Islet of Langerhans (tissue), 1 donor: Measurements from ENCODE around the gene CPVL.

Experiments
- FAIRE-seq: peaks from one replicate; lab custom pipeline; 2011; peaks lifted over from hg19 to GRCh38; lab: Jason Lieb, UNC

Gene CPVL

DNA sequence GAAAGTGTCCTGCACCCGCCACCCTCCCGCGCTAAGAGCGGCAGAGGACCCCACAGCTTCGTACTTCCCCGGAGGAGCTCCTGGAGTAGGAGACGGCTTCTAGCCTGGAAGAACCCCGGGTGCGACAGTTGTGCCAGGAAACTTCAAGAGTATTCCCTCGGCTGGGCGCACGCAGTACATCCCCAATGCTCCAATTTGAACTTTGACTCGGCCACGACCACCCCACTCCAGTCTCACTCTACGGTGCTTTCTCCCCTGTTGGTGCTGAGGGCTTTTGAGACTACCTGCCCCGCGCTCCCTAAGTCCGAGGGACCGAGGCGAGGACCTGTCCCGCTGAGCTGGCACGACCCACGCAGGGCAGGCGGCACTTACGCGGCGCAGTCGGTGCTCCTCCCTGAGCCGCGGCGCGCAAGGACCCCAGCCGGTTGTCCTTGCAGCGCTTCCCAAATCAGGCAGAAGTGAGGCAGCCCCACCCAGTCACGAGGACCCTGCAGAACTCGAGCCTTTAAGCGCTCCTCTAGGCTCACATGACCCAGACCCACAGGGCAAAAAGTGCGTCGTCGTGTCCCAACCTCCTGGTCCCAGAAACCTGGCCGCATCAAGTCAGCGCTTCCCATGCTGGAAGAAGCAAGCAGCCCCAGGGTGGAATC lies at the start of gene CPVL:
CPVL (minus strand) TSS at position 481 of the 650 bp plus-strand sequence. CDS start 25,476 bp downstream, outside the sequence.
- FAIRE-seq: no peak

DNA sequence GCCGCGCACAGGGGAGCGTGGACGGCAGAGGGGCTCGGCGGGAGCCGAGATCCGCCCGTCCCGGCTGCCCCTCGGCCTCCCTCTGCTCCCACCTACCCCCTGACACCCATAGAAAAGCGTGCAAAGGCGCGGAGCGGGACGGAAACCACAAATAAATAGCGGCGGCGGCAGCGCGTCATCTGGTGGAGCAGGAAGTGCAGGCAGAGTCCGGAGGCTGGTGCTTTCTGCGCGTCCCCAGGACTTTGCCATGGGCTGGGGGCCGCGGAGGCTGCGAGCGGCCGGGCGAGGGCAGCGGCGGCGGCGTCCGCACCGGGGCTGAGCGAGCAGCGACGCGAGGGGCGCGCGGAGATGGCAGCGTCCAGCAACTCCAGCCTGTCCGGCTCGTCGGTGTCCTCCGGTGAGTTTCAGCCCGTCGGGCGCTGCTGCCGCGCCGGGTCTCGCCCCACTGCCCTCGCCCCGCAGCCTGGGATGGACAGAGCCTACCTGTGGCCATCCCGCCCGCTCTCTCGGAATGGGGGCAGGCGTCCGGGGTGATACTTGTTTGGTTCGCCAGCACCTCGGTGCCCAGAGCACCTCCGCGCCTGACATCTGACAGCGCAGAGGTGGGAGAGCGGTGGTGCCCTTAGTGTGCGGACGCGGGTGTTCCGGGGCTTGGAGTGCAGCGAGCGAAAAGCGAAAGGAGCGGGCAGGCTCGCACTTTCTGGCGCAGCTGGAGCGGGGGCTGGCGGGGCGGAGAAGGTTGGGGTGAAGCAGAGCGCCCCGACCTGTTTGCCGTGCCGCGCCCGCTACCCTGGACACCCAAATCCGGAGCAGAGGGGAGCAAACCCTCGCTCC lies 48.5 kb upstream of the CPVL start, which contains the start of gene CHN2:
CHN2 (plus strand) TSS at position 182 of the 834 bp plus-strand sequence.
- no peak for FAIRE-seq

DNA sequence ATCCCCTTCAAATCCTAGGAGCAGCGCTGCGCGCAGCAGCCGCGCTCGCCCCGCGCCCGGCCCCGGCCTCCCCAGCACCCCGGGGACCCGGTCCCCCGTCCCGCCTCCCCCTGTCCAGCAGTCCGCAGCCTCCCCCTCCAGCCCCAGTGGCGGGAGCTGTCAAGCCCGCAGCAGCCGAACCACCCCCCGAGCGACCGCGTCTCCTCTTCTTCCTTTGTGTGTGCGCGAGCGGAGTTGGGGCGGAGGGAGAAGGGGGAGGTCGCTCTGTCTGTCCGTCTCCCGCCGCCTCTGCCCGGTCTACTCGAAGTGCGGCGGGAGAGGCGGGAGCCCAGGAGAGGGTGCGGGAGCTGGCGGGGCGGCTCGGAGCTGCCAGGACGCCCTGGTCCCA lies 47.9 kb upstream of the CPVL start:
- no peak for FAIRE-seq

DNA sequence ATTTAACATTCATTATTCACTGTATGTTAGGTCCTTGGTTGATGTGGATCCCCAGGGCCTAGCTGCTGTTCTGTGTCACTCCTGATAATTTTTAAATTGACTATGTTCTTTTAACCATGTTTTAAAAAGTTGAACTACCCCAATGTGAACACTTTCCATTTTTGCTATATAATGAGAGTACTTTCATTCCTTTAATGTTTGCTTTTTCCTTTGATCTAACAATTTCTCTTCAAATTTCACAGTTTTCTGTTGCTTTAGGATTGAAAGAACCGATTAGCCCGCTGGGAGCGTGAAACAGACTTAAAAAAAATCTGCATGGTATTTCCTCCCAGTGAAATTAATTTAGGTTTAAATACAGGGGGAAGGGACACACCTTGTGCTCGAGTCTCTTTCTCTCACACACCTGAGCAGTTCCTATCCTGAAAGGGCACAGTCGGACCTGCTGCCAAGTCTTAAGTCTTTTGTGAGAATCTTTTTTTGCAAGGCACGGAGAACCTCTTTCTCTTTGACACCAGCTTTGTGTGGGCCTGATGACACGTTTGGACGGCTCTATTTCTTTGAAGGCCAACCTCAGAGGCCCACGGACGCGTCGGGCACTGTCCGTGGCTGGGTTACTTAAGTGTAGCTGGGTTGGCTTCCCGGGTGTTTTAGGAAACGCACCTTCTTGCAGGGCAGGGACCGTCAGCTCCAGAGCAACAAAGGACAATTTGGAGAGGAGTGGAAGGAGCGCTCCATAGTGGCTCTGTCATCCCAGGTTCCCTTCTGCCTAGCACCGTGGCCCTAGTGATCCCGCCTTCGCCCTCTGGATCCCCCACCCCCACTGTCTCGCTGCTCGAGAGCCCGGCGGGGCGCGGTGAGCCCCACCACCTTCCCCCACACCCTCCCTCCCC lies 47.2 kb upstream of the CPVL start:
- FAIRE-seq: no peak

DNA sequence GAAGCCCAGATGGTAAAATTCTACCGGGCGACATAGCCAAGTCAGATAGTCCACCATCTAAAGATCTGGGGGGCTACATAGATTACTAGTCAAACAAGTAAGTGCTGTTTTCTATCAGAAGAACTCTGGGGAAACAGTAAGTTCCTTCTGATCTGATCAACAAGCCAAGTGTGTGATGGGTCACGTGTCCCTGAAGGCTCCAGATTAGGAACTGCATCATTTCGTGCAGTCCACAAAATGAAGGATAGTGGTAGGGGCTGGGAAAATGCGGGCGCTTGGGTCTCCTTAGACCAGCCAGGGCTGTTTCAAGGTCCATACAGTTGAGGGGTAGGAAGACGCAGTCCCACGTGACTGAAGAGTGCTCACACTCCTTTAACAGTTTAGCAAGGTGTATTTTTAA lies 46.5 kb upstream of the CPVL start:
- FAIRE-seq: no peak

DNA sequence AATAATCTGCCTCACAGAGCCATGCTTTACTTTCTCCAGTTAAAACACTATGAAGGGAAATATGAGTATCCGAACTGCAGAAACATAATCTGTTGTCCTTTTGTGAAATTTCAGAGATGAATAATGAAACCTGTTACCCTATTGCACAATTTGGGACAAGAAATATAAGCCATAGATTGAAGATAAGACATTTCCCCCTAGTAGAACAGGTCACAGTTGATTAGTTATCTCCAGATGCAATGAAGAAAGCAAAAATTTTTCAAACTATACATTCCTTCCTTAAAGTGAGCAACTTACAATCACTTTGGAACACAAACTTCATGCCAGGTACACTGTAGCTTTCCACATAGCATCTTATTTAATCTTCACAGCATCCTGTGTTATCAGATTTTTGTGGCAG lies 46.0 kb upstream of the CPVL start:
- FAIRE-seq: no peak

DNA sequence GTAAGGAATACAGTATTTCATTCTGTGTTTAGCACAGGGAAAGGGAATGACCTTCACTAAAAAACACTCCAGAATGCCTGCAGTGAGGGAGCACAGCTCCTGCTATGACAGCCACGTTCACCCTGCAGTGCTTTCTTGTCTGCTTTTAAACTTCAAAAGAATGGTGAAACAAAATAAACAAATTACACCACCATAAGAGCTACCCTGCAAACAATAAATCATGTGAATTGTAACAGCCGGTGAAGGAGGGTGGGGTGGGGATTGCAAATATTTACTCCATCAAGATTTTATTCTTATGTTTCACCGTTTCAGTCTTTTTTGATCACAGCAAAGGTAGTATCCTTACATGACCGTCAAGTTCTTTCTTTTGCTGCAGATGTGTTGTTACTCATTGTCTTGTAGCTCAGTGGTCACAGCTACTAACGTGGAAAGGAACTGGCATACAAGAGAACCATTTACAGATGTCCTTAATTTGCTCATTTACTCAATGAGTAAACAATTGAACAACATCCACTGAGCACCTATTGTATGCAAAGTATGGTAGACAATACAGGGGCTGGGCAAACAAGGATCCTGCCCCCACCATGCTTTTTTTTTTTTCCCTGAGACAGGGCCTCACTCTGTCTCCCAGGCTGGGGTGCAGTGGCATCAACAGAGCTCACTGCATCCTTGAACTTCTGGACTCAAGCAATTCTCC lies 44.2 kb upstream of the CPVL start:
- FAIRE-seq: no peak

DNA sequence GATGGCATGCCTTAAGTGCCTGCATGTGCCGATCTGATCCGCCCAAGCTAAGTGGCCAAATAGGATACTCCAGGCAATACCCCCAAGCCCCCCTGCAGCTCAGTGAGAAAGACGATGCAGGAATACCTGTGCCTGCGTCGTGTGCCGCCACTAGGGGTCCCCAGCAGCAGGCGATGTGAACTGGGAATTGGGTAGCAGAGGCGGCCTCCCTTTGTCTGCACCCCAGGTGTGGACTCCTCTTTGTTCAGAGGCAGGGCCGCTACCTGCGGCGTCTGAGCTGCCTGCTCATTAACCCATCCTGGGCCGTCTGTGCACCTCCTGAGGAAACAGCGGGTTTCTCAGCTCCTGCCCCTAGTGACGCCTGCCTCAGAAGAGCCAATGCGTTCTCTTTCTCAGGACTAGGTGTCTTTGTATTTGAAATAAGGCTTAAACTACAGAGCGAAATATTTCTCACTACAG lies 43.4 kb upstream of the CPVL start:
- FAIRE-seq: no peak

DNA sequence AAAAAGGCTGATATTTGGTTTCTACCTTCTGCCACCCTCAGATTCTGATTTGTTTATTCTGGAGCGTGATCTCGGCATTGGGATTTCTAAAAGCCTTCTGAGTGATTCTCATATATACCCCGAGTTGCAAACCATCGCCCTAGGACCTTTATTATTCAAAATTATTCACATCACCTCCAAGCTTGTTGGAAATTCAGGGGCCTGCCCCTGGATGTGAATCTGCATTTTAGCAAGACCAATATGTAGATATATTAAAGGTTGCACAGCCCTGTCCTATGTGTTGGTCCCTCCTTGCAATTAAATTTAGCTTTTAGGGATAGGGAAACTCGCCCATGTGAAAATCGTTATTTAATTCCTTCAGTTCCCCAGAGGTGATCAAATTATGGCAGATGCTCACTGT lies 39.3 kb upstream of the CPVL start:
- FAIRE-seq: no peak

DNA sequence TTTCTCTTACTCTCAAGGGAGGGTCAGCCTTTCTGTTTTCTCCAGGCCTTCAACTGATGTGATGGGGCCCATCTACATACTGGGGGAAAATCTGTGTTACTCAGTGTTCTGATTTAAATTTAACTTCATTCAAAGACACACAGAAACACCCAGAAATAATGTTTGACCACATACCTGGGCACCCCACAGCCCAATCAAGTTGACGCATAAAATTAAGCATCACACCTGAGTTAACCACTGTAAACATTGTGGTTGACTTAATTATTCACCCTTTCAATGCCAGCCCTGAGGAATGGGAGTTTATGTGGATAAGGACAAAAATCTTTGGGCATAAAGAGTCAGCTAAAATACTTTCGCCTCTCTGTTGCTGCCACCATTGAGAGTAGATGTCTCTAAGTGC lies 38.3 kb upstream of the CPVL start:
- FAIRE-seq: no peak

DNA sequence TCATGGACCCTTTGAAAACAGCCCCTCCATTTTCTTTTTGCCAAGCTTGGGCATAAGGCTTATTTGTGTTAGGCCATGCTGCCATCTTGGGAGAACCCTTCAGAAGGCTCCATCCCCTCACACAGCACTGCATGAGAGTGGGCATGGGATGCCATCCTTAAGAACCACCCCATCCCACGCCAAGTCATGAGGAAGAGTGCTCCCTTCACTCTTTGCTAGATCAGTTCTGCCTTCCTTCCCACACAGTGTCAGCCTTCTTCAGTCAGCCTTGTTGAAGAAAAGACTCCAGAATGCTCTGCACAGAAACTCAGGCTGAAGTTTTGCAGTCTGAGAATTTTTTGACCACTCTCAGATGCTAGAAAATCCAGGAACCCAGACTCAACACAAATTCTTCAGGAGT lies 32.8 kb upstream of the CPVL start:
- no peak for FAIRE-seq

DNA sequence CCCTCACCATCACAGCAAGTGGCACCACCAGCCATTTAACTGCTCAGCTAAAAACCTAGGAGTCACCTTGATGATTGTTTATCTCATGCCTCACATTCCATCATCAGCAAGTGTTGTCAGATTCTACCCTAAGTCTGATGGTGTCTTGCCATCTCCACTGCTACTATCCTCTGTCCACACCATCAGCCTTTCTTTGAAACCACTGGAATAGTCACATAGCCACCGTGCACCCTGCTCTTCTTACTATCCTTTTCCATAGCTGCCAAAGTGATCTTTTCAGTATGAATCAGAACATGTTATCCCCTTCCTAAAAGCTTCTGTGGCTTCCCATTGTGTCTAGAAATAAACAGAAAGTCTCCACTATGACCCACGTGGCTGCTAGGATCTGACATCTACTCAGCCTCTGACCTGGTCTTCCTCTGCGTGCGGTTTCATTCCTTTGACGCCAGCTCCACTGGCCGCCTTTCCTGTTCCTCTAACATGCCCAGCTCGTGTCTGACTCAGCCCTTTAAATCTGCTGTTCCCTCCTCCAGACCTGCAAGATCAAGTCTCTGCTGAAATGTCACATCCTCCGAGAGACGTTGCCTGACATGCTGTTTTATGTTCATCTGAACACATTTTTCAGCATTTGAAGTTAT lies 31.7 kb upstream of the CPVL start:
- no peak for FAIRE-seq

DNA sequence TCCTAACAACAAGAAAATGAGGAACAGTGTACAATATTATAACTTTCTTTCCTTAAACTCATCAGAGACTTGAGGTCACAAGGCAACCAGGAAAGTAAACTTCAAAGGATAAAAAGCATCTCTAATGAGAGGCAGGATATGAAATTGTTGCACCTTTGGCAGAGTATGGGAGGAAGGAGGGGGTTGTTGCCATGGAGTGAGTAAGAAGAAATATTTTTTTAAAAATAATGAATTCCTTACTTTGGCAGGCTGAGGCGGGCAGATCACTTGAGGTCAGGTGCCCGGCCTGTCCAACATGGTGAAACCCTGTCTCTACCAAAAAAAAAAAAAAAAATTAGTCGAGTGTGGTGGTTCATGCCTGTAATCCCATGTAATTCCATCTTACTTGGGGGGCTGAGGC lies 27.1 kb upstream of the CPVL start:
- FAIRE-seq: no peak

DNA sequence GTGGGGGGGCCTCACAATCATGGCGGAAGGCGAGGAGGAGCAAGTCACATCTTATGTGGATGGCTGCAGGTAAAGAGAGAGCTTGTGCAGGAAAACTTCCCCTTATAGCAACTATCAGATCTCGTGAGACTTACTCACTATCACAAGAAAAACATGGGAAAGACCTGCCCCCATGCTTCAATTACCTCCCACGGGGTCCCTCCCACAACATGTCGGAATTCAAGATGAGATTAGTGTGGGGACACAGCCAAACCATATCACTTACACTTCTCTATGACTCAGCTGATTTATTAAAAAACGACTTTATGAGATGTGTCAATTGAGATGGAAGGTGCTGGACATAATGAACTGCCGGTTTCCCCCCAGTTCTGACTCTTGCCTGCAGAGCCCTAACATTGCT lies 24.4 kb upstream of the CPVL start:
- FAIRE-seq: no peak

DNA sequence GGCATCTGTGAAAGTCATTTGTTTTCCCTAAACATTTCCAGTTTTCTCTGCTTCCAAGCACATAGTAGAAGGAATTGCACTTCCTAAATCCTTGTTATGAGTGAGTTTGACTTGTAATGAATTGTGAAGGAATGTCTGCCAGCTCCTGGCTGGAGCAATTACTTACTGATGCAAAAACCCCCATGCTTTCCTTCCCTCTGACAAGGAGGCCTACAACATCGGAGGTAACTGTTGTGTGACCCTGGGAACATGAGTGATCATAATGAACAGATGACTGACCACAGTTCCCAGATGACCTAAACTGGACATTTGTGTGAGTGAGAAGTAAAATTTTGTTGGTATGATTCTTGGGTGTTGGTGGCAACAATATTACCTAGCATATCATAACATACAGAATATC lies 21.4 kb upstream of the CPVL start:
- no peak for FAIRE-seq

DNA sequence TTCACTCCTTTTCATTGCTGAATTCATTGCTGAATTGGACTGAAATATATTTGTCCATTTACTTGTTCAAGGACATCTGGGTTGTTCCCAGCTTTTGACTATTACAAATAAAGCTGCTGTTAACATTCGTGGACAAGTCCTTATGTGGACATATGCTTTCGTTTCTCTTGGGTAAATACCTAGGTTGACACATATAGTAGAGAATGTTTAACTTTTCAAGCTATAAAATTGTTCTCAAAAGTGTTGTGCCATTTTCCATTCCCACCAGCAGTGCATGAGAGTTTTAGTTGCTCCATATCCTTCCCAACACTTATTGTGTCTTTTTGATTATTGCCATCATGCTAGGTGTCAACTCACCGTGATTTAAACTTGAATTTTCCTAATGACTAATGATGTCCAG lies 17.5 kb upstream of the CPVL start:
- FAIRE-seq: no peak

DNA sequence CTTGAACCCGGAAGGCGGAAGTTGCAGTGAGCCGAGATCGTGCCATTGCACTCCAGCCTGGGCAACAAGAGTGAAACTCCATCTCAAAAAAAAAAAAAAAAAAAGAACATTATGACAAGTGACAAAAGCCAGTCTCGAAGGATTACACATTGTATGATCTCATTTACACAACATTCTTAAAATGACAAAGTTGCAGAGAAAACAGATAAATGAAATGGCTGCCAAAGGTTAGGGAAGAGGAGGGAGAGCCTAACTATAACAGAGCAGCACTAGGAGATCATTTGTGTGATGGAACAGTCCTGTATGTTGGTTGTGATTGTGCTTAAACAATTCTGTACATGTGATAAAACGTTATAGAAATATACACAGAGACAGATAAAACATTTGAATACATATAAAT lies 16.2 kb upstream of the CPVL start:
- FAIRE-seq: no peak

DNA sequence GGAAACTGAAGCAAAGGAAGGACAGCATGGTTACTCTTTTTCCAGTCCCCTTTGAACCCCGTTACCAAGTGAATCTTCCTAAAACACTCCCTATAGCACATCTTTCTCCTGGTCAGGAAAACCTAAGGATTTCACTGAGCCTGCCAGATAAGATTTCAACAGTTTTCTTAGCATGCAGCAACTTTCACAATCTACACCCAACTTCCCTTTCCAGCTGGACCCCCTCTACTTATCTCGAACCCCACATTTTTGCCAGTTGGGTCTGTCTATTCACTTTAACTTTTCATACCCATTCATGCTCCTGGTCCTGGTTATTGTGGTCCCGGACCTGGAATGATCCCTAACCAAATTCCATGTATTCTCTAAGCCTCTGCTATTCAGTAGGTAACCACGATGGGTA lies 14.9 kb upstream of the CPVL start:
- FAIRE-seq: no peak

DNA sequence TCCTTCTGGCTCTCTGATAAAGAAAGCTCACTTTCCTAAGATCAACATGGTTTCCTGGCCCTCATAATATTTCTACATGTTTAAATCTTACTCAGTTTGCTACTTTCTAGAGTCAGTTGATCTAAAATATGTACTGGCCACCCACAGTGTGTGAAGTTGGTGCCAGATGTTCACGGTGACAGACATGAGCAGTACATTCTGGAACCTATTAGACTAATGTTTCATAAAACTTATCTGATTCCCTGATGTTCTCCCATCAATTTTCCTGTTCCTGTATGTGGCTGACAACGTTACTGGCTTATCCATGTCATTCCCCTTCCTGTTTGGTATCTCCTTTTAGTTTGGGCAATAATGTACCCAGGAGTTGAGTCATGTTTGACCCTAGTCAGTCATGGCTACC lies 13.7 kb upstream of the CPVL start:
- FAIRE-seq: no peak

DNA sequence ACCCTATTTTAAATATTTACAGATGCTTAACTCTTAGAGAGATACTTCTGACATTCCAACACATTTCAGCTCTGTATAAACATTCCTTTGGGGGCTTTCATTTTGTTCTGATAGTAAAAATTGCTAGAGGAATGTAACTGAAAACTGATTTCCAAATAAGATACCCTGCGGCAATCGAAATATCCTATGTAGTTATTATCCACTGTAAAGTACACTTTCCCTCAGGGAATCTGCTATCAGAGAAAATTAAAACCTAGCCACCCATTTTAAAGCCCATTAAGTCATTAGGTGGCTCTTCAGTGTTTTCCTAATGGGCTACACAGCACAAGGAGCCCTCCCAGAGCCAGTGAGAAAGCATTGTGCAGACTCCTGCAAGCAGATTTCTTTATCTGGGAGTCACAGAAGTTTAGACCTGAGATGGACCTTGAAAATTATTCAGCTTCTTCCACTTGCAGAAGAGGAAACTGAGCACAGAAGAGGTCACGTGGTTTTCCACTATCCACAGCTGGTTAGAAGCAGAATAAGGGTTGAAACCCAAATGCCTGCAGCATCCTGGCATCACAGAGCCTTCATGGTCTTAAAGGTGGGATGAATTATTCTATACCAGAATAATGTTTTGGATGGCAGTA lies 12.6 kb upstream of the CPVL start:
- no peak for FAIRE-seq

DNA sequence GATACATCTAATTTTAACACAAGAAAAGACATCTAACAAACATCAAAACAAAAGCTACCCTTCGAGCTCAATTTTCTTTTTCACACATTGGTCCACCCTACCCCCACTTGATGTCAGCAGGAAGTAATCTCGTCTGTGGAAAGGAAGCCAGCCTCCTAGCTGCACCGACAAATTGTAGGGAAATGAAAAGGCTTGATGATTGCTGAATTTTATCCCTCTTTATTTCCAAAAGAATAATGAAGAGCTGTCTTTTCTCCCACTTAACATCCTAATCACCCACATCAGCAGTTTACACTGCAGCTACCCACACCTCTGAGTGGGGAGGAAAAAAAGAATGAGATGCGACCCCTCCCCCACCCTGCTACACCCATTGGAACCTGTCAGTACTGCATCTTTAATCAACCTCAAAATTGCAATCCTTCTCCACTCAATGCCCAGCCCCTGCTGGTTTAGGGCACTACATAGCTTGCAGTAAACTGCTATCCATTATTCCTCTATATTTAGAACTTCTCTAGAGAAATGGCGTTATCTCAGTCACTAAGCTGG lies 10.6 kb upstream of the CPVL start:
- no peak for FAIRE-seq
